A549 (cell line): ENCODE measurements around the gene CCDC106. TPM values are rescaled to one million over a fixed set of nuclear protein-coding genes. Genes with fewer than 3 reads are reported as not detected.

Source experiments
- ATAC-seq, 2 experiments: fragments of 200-7000 bp in 1 of 2; fragments of >200 bp in 1 of 2; cut with Nextera tagmentation in 1 of 2; cut with Tn5 transposase in 1 of 2; 3 replicates each; pipeline versions ENCODE4 v1.8.0 to v1.9.1; 2018 to 2020; ENCODE audit warnings: mild to moderate bottlenecking in 1 of 2, moderate library complexity in 1 of 2
- CTCF ChIA-PET: fragments of 300-600 bp; sonication (Branson Sonifier 250); formaldehyde crosslinking; extraction: SDS; loops from one replicate; lab custom pipeline; 2021; ENCODE audit warnings: antibody characterized with exemption, inconsistent platforms; lab: Yijun Ruan, JAX
- POLR2A ChIA-PET: fragments of 350-600 bp; formaldehyde crosslinking; extraction: SDS; loops from one replicate; lab custom pipeline; 2021; ENCODE audit warnings: antibody characterized with exemption, inconsistent platforms; lab: Yijun Ruan, JAX
- DNase-seq, 2 experiments: peaks; one replicate each; pipeline versions ENCODE4 v3.0.0 to v3.0.0-alpha.2; 2011 to 2016; ENCODE audit warnings: low read depth in 1 of 2, low spot score in 1 of 2
- FAIRE-seq: peaks from 2 replicates; lab custom pipeline; 2011; peaks lifted over from hg19 to GRCh38; lab: Jason Lieb, UNC
- H3K27ac ChIP-seq, 2 experiments: fragments of >200 bp; sonication (Bioruptor Twin); formaldehyde crosslinking; 3 replicates each; pipeline ENCODE4 v1.5.1; 2016 to 2017
- H3K4me1 ChIP-seq: fragments of >200 bp; sonication (Bioruptor Twin); formaldehyde crosslinking; 3 replicates; pipeline ENCODE4 v1.6.1; 2016
- H3K4me2 ChIP-seq: fragments of >200 bp; sonication (Bioruptor Twin); formaldehyde crosslinking; 3 replicates; pipeline ENCODE4 v1.6.1; 2016
- H3K4me3 ChIP-seq: fragments of >200 bp; sonication (Bioruptor Twin); formaldehyde crosslinking; 3 replicates; pipeline ENCODE4 v1.5.1; 2016
- H3K9me3 ChIP-seq: fragments of >200 bp; sonication (Bioruptor Twin); formaldehyde crosslinking; 3 replicates; pipeline ENCODE4 v1.6.1; 2016
- CBX8 ChIP-seq: fragments of 200-600 bp; sonication (generic); IDR thresholded peaks from 2 replicates; pipeline ENCODE4 v1.6.1; 2016
- CHD2 ChIP-seq: fragments of 150-350 bp; IDR thresholded peaks from 2 replicates; pipeline ENCODE4 v1.6.1; 2014; ENCODE audit warnings: low read length; ENCODE audit not compliant: partially characterized antibody
- EHMT2 ChIP-seq: fragments of 200-600 bp; sonication (generic); IDR thresholded peaks from 2 replicates; pipeline ENCODE4 v1.6.1; 2016; ENCODE audit warnings: antibody characterized with exemption, low read depth, mild to moderate bottlenecking, moderate library complexity
- ELK1 ChIP-seq: fragments of 150-350 bp; IDR thresholded peaks from 2 replicates; pipeline ENCODE4 v1.6.1; 2014; ENCODE audit warnings: low read depth, mild to moderate bottlenecking, low read length
- FOSB ChIP-seq: fragments of 250-450 bp; sonication (Bioruptor Pico); IDR thresholded peaks from 2 replicates; pipeline ENCODE4 v1.5.0; 2020; ENCODE audit warnings: mild to moderate bottlenecking, moderate library complexity
- HDAC2 ChIP-seq: fragments of 200-600 bp; sonication (generic); IDR thresholded peaks from 2 replicates; pipeline ENCODE4 v1.6.1; 2016
- HOXB5 ChIP-seq: fragments of 250-450 bp; sonication (Bioruptor Pico); IDR thresholded peaks from 2 replicates; pipeline ENCODE4 v1.5.0; 2020; ENCODE audit warnings: mild to moderate bottlenecking, moderate library complexity
- JUN ChIP-seq, 2 experiments: fragments of >200 bp; sonication (Bioruptor Twin); formaldehyde crosslinking; IDR thresholded peaks; 2 replicates in 1 of 2; 3 replicates in 1 of 2; pipeline ENCODE4 v1.6.1; 2016 to 2017
- JUNB ChIP-seq: fragments of >200 bp; sonication (Bioruptor Twin); formaldehyde crosslinking; IDR thresholded peaks from 2 replicates; pipeline ENCODE4 v1.6.1; 2016
- KDM5A ChIP-seq: fragments of 200-600 bp; sonication (generic); IDR thresholded peaks from 2 replicates; pipeline ENCODE4 v1.6.1; 2016; ENCODE audit warnings: antibody characterized with exemption, mild to moderate bottlenecking
- MAFK ChIP-seq: fragments of 450-650 bp; IDR thresholded peaks from 2 replicates; pipeline ENCODE4 v1.6.1; 2014; ENCODE audit not compliant: partially characterized antibody
- MAZ ChIP-seq: fragments of 150-350 bp; IDR thresholded peaks from 2 replicates; pipeline ENCODE4 v1.6.1; 2014; ENCODE audit warnings: antibody characterized with exemption, low read depth, low read length, borderline replicate concordance
- NFE2L2 ChIP-seq: fragments of 150-350 bp; conservative IDR thresholded peaks from 2 replicates; pipeline ENCODE4 v1.6.1; 2014; ENCODE audit warnings: low read length
- POLR2AphosphoS2 ChIP-seq: conservative IDR thresholded peaks from 2 replicates; pipeline ENCODE4 v1.6.1; 2012; ENCODE audit warnings: low read length, improper control_type of control experiment, inconsistent platforms
- RCOR1 ChIP-seq: fragments of 150-350 bp; IDR thresholded peaks from 2 replicates; pipeline ENCODE4 v1.6.1; 2014; ENCODE audit warnings: antibody characterized with exemption, low read length, low read depth
- REST ChIP-seq: fragments of 200-600 bp; sonication (generic); IDR thresholded peaks from 2 replicates; pipeline ENCODE4 v1.6.1; 2016; ENCODE audit warnings: antibody characterized with exemption, mild to moderate bottlenecking, moderate library complexity
- RFX5 ChIP-seq: fragments of 450-650 bp; IDR thresholded peaks from 2 replicates; pipeline ENCODE4 v1.7.1; 2014; ENCODE audit warnings: antibody characterized with exemption, mild to moderate bottlenecking, moderate library complexity
- SMC3 ChIP-seq: fragments of >200 bp; sonication (Bioruptor Twin); formaldehyde crosslinking; IDR thresholded peaks from 3 replicates; pipeline ENCODE4 v1.6.1; 2018; ENCODE audit warnings: inconsistent platforms
- SREBF2 ChIP-seq: fragments of 450-650 bp; IDR thresholded peaks from 2 replicates; pipeline ENCODE4 v1.6.1; 2014; ENCODE audit warnings: mild to moderate bottlenecking, moderate library complexity
- USF2 ChIP-seq: fragments of 450-650 bp; IDR thresholded peaks from 2 replicates; pipeline ENCODE4 v1.6.1; 2014; ENCODE audit warnings: antibody characterized with exemption
- ZFP36 ChIP-seq: fragments of 450-650 bp; IDR thresholded peaks from 2 replicates; pipeline ENCODE4 v1.6.1; 2014; ENCODE audit warnings: borderline replicate concordance; ENCODE audit not compliant: partially characterized antibody
- ZNF302 ChIP-seq: fragments of 250-450 bp; sonication (Bioruptor Pico); IDR thresholded peaks from 2 replicates; pipeline ENCODE4 v1.9.0; 2021; ENCODE audit warnings: inconsistent platforms, mild to moderate bottlenecking, moderate library complexity
- ZSCAN20 ChIP-seq: fragments of 250-450 bp; sonication (Bioruptor Pico); IDR thresholded peaks from 2 replicates; pipeline ENCODE4 v1.8.0; 2022; ENCODE audit warnings: mild to moderate bottlenecking, moderate library complexity
- WGBS: methylation state at CpG from one replicate; pipeline ENCODE4 v1.1.6; 2017; ENCODE audit errors: missing lambda C conversion rate; 5-methylcytosine and 5-hydroxymethylcytosine counted together
- polyA plus RNA-seq, 4 experiments: library from polyadenylated mRNA; depleted of rRNA in 3 of 4; stranded (reverse); fragments of >200 nt; fragmentation: RNase III in 1 of 4; extraction: RNeasy Plus Mini Kit Qiagen cat#74134 plus additional on column Dnase treatment in 1 of 4; gene quantifications; 2 replicates in 3 of 4; 3 replicates in 1 of 4; pipeline ENCODE4 v1.2.3, GENCODE V29; 2011 to 2017
- TF ChIP-seq, protein P1 (sequence below): IDR thresholded peaks from 2 replicates; pipeline ENCODE4 v1.6.1; 2012; ENCODE audit warnings: low read depth, borderline replicate concordance

Gene CCDC106
- polyA plus RNA-seq, 2 of the 4 experiments (the other 2 are of a cell fraction): 5.2 to 17.6 TPM

DNA sequence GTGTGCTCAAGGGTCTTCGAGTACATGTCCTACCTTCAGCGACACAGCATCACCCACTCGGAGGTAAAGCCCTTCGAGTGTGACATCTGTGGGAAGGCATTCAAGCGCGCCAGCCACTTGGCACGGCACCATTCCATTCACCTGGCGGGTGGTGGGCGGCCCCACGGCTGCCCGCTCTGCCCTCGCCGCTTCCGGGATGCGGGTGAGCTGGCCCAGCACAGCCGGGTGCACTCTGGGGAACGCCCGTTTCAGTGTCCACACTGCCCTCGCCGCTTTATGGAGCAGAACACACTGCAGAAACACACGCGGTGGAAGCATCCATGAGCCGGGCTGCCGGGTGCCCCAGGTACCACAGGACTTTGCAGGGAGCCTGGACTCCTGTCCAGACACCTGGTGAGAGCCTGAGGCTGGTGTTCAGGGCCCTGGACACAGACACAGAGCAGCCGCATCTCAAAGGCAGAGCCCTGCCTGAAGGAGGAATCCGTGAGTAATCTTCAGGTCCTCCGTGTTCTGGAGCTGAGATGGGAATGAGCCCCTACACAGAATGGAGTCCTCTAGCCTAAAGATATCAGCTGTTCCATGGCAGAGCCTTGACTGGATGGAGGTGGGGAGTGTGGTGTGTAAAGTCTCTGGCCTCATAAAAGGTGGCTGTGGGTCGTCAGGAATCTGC, 3.0 kb upstream of the CCDC106 start:
- Histone ChIP-seq H3K27ac (peak overlapping the region in 1 of 2 experiments; percentile 97; a peak in 4 of 6 replicates), H3K4me3 (peak overlapping the region; percentile 63), H3K9me3 (no peaks in the 10 kb centered on the region), H3K4me1 (peaks cover 44% of the 10 kb centered on the region), H3K4me2 (peak overlapping the region; percentile 100)
- CTCF ChIA-PET: interaction anchor here (0.8 to 6.3 kb wide), 8 partner anchors 8 to 26 kb away, joined by 4 to 70 read pairs (median 10); no protein-coding TSS in a partner anchor
- POLR2A ChIA-PET: interaction anchor here (4.1 kb wide), 1 partner anchor 9 kb away, joined by 25 read pairs; the partner anchor contains the start of gene U2AF2
- TF ChIP-seq ZNF302 (no peak), ELK1 (no peak), JUN (IDR thresholded peaks at IDR 0.05) (no peak), ZSCAN20 (CRISPR knock-in tag) (no peak), MAZ (no peak), FOSB (no peak), USF2 (no peak), RCOR1 (no peak), NFE2L2 (no peak), SREBF2 (no peak), CHD2 (no peak)
- 91% methylated on average over 28 of the region's 28 CpGs for WGBS
- DNase-seq (no peak), ATAC-seq (no peak), FAIRE-seq (no peak)

DNA sequence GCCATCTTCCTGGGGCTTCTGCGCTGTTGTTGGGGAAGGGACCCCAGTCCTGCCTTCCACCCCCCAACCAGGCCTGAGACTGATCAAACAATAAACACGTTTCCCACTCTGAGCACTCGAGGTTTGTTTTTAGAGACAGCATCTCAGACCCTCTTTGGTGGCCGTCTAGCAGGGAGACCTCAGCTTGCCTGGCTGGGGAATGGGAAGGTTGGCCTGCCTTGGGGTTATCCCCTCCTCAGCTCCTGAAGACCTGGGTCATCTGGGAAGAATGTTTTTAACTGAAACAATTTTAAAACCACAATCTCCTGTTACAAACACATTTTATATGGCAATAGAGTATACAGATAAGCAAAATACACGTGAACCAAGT, 2.5 kb upstream of the CCDC106 start:
- Histone ChIP-seq H3K27ac (no peak overlapping the region), H3K4me3 (no peak overlapping the region), H3K4me2 (peak overlapping the region; percentile 100; the same call in 1 of the 3 replicates), H3K9me3 (no peaks in the 10 kb centered on the region), H3K4me1 (peaks cover 39% of the 10 kb centered on the region)
- no peak for ATAC-seq
- POLR2A ChIA-PET: interaction anchor here (4.1 kb wide), 1 partner anchor 8 kb away, joined by 25 read pairs; the partner anchor contains the start of gene U2AF2
- WGBS: 71% methylated on average over 5 of the region's 5 CpGs
- DNase-seq: no peak
- FAIRE-seq: no peak
- TF ChIP-seq HDAC2 (no peak), CBX8 (no peak), SREBF2 (no peak), EHMT2 (no peak), RFX5 (no peak), JUNB (no peak), MAFK (no peak), POLR2AphosphoS2 (no peak), SMC3 (no peak), ZFP36 (no peak), USF2 (no peak), KDM5A (no peak), HOXB5 (no peak), REST (no peak)
- TF ChIP-seq, protein P1, sequence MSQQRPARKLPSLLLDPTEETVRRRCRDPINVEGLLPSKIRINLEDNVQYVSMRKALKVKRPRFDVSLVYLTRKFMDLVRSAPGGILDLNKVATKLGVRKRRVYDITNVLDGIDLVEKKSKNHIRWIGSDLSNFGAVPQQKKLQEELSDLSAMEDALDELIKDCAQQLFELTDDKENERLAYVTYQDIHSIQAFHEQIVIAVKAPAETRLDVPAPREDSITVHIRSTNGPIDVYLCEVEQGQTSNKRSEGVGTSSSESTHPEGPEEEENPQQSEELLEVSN: no peak
- CTCF ChIA-PET: interaction anchor here (0.8 to 6.3 kb wide), 7 partner anchors 7 to 26 kb away, joined by 4 to 70 read pairs (median 10); no protein-coding TSS in a partner anchor
